GM19023 (cell line): ENCODE measurements around the gene BNIP5.
"Not testable (repeated sequence)": the region's sequence is repeated elsewhere in the genome, so short reads cannot be mapped to it uniquely, and the experiment has no call there.

Experiments used
- ATAC-seq: cut with Tn5 transposase; IDR thresholded peaks from one replicate; pipeline ENCODE4 v1.9.1; 2021; ENCODE audit warnings: mild to moderate bottlenecking, moderate library complexity; ENCODE audit not compliant: unreplicated experiment

Gene BNIP5

DNA sequence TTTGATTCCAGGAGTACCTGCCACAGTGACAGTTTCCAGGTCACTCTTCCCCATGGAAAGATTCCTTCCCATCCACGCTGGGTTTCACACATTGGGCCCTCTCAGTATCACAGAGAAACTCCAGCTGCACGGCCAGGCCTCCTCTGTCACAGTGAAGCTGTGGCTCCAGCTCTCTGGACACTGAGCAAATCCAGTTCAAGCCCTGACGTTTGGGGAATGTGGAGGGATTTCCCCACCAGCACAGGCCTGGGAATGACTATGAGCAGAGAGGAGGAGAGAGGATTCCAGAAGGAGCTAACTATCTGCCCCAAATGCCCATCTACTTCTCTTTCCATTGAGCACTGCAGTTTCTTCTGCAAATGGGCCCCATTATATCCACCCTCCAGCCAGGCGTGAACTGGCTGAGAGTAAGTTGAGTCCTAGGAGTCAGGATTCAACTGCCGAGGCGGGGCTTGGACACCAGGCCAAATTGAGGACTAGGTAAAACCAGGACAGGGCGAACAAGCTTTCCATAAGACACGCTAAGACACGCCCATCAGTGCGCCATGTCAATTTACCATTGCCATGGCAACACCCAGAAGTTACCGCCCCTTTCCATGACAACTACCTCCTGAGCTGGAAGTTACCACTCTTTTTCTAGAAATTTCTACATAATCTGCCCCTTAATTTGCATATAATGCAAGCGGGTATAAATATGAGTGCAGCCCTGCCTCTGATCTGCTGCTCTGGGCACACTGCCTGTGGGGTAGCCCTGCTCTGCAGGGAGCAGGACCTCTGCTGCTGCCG, 9.2 kb upstream of the BNIP5 start:
- no peak for ATAC-seq

DNA sequence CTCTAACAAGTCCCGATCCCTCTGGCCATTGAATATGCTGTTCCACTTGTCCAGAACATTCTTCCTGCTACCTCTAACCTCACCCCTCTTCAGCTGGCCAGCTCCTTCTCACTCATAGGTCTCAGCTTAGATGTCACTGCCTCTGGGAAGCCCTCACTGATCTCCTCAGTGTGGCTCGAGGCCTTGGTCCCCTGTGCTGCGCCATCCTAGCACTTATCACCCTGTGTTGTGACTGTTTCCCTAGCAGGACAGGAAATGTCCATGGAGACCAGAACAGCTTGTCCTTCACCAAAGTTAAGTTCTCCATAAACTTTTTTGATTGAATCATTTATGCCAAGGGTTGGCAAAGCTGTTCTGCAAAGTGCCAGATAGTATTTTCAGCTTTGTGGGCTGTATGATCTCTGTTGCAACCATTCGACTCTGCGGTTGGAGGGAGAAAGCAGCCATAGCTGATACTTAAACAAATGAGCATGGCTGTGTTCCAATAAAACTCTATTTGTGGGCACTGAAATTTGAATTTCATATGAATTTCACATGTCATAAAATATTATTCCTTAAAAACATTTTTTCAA, 6.5 kb upstream of the BNIP5 start:
- ATAC-seq, result no peak

DNA sequence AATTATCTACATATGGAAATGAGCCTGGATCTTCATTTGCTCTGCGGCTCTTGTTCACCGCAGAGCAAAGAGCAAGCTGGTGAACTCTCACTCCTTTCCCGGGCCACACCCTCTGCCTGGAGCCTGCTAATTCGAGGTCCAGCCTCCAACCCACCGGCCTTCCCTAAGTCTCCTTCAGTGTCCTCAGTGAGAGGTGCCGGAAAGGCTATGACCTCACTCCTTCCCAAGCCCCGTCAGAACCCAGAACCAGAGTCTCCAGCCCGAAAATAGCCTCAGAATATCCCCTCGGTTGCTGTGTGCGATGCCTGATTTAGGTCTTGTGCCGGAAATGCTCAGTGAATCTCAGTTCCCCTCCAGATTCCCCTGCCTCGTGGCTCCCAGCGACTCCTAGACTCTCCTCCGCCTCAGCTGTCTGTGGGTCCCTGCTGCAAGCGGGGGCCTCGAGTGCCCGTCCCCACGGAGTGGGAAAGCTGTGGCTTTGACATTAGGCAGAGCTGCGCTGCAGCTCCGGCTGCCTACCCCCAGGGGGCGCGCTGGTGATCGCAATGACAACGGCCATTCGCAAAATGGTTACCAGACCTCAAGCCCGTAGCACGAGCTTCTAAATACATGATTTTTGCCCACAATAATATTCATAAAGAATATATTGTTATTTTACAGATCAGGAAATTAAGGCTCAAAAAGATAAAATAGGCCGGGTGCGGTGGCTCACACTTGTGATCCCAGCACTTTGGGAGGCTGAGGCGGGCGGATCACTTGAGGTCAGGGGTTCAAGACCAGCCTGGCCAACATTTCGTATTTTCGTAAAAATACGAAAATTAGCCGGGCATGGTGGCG, 4.1 kb upstream of the BNIP5 start:
- no peak for ATAC-seq

DNA sequence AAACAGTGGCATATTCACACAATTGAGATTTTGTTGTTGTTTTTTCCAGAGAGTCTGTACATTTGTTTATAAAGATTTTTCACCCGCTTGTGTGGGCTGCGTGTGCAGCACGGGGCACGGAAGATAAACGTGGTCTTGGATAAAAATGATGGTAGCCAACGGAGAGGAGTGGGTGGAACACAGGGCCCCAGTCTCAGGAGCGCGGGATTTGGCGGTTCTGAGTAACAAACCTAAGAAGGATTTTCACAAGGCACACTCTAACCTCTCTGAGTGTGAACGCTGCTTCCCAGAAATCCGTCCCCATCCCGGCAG, 3.6 kb upstream of the BNIP5 start:
- no peak for ATAC-seq

DNA sequence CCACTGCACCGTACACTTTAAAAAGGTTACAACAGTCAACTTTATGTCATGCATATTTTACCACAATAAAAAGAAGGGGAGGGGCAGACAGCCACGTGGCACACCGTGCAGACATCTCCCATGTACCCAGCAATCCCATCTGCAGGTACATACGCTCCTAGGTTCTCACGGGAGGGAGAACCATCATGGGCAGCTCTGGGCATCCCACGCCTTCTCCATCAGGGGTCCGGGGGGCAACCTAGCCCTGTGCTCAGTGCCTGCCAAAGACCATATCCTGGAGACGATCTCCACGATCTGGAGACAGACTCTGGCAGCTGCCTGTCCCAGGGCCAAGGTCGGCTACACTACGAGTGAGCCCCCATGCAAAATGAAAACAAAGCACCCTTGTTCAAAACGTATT, 2.5 kb upstream of the BNIP5 start:
- no peak for ATAC-seq

DNA sequence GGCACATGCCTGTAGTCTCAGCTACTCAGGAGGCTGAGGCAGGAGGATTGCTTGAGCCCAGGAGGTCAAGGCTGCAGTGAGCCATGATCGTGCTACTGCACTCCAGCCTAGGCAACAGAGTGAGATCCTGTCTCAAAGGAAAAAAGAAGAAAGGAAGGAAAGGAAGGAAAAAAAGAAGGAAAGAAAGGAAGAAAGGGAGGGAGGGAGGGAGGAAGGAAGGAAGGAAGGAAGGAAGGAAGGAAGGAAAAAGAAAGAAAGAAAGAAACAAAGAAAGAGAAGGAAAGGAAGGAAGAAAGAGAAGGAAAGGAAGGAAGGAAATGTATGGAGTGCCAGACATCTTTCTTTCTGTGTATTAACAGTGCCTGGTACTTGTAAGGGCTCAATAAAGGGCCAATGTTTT, 1.5 kb upstream of the BNIP5 start:
- not testable (repeated sequence) for ATAC-seq

DNA sequence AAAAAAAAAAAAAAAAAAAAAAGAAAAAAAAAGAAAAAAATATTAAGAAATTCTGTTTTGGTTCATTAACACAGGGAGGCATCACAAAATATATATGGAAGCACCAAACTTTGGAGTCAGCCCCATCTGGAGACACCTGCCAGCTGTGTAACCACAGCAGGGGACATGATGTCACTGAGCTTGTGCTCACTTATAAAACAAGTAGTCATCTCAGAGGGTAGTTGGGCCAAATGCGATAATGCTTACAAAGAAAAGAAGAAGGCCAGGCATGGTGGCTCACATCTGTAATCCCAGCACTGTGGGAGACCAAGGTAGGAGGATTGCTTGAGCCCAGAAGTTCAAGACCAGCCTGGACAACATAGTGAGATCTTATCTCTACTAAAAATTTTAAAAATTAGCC, 1.1 kb upstream of the BNIP5 start:
- no peak for ATAC-seq

DNA sequence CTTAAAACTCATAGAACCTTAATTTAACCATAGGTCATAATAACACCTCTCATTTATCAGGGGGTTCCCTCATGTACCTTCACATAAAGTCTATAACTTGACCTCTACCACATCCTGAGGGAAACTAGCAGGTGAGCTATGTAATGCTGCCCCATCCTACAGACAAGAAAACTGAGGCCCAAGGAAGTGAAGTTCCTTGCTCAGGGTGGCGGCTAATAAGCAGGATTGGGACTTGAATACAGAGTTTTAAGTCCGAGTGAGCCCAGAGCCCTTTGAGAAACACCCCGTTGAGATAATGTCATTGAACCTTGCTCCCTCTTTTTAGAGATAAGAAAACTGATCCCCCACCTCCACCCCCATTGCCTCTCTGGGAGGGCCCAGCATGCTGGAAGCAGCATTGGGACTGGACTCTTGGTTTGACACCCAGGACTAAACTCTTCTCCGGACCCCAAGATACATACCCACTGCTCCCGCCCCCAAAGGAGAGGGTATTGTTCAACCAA, 429 bp downstream of the BNIP5 start:
- ATAC-seq, result no peak

DNA sequence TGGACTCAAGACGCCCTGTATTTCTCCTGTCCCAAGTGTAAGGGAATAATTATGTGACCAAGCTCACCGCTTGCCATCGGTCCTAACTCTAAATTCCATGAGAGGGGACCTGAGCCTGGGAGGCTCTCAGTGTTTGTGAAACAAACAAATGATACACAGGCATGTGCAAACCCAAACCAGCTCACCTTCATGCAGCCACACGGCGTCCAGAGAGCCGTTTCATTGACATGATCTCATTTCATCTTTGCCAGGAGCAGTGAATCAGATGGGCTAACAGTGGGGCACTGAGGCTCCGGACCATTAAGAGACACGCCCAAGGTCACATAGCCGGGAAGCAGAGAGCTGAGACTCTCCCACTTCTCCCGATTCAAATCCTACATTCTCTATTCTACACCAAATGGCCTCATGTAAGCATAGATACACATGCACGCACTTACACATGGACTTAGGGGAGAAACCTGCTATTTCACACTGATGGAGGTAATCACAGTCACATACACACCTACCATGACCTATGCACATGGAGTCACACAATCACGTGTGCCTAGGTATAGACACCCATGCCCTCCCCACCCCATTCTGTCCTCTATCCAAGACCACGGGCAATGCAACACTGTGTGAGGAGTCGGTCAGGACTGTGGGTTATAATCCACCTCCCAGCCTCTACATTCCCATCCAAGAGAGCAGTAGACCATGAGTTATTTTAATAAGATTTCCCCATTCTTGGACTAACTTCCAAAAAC, 1.1 kb downstream of the BNIP5 start:
- no peak for ATAC-seq

DNA sequence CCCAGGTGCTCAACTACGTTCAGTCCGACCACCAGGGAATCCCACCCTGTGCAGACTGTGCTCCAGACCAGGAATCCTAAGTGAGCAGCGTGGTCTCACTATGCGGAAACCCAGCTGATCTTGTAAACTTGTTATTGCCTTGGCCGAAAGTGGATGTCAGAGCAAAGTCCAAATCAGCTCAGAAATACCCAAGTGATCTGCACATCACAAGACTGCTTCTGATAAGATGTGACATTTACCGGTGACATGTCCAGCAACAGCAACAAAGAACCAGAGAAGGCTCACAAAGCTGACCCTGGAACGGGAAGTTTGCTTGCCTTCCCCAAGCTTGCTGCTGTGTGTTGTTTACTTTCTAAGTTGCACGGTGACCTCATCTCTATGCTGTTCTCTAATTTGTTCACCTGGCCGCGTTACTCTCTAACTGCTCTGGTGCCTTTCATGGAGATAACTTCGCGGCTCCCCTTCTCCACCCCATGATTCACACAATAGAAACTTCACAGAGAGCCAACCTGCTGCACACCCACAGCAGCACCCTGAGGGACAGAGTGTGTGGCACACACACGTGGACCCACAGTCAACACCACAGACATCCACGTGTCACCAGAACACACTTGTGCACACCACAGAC, 1.7 kb downstream of the BNIP5 start:
- no peak for ATAC-seq

DNA sequence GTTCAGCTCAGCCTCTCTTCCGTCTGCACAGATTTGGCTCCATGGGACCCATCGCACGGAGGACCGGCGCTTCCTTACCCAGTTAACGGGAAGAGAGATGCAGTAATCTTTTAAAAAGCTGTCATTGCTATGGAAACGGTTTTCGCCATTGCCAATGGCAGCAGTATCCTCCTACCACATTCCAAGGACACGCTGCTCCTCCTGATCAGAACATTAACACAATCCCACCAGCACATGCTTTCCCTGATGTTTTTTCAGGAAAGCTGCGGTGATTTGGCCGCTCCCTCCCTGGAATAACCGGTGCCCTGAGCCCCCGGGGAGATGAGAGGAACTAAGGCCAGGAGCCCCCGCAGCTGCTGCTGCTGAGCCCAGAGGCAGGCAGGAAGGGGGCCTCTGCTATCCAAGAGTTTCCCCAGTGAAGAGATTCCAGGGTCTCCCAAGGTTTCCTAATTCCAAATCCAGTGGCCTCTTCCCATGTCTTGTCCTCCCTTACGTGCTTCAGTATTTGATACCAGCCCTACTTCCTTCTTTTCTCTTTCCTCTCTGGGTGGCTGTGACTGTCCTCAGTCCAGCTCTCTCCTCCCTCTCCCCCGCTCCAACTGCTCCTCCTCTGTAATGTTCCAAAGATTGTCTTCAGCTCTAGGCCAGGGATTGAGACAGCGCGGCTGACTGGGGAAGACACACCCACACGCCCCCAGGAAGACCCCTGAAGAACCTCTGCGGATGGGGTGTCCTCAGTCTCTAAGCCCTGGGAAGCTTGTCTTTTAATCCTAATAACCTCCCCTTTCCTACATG, 2.6 kb downstream of the BNIP5 start:
- no peak for ATAC-seq

DNA sequence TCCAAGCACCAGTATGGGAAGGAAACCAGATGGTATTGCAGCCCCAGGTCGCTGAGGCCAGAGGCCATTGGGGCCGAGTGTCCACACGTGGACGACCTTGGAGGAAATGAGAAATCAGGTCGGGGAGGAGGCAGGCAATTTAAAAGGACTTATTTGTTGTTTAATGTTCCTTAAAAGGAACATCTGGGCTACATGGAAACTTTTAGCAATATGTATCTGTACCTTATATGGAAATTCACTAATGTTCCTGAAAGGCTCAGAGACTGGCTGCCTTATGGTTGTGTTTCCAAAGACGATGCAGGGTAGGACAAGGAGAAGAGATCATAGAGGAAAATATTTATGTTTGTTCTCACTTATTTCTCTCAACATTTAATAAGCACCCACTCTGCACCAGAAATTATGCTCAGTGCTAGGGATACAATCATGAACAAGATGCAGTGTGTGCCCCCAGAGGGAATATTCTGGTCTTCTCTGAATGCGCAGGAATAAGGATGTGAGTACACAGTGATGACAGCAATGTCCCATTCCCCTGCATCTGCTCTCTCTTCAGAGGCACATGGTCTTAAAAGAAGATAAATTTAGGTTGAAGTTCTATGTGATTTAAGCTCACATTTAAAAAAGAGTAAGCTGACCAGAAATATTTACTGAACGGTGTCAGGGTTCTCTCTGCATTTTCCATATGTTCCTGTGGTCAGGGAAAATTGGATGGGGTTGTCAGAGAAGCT, 3.4 kb downstream of the BNIP5 start:
- no peak for ATAC-seq

DNA sequence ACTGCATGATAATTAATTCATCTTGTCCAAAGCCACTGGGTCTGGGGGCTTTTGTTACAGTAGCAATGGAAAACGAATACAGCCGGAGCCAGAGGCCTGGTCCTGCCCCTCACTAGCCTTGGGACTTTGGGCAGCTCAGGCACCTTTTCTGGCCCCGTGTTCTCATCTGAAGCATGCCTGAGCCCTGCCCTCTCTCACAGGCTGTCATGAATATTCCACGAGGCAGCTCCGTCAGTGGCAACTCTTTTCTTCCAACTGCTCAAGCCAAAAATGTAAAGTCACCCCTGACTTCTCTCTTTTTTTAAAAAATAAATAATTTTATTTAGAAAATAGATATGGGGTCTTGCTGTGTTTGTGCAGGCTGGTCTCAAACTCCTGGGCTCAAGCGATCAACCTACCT, 5.3 kb downstream of the BNIP5 start:
- ATAC-seq, result no peak

DNA sequence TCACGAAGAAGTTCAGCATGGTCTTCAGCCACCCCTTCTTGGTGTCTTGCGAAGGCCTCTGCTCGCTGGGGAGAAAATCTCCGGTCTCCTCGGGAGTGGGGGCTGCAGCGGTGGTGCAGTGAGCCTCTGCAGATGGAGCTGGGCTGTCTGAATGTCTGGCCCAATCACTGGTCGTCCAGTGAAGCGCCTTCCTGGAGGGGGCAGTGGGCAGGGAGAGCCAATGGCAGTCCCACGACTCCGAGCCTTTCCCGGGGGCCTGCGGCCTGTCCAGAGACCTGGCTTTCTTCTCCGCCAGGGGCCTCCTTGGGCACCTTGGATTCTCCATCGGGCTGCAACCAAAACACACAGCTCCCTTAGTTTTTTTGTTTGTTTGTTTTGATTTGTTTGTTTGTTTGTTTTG, 6.3 kb downstream of the BNIP5 start:
- no peak for ATAC-seq

DNA sequence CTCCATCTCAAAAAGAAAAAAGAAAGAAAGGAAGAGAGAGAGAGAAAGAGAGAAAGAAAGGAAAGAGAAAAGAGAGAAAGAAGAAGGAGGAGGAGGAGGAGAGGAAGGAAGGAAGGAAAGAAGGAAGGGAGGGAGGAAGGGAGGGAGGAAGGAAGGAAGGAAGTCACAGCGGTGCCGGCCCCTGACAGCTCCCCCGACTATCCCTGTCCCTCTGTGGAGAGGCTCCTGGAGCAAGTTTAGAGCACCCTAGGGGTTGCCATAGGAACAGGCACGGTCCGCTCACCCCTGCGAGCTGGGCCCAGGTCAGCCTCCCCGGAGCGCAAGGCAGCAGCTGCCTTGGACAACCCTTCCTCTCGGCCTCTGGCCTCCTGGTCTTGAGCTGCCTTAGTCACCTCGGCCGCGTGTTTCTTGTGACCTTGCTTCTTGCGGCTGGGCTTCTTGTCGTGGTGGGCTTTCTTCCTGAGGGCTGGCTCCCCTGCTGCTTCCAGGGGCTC, 6.8 kb downstream of the BNIP5 start:
- no peak for ATAC-seq

DNA sequence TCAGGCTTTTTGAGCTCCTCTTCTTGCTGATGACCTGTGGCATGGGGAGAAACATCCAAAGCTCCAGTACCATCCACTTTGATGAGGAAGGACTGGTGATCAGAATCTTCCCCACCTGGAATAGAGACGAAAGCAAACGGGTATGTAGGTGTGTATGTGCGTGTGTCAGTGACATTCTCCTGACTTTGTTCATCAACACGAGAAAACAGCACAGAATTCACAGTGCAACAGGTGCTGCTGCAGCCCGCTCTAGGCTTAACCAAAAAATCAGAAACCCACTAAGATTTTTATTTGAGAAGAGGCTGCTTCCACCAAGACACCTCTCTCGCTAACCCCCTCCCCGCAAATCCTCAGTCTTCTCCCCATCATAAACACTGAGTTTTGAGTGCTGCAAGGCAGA, 8.1 kb downstream of the BNIP5 start:
- no peak for ATAC-seq

DNA sequence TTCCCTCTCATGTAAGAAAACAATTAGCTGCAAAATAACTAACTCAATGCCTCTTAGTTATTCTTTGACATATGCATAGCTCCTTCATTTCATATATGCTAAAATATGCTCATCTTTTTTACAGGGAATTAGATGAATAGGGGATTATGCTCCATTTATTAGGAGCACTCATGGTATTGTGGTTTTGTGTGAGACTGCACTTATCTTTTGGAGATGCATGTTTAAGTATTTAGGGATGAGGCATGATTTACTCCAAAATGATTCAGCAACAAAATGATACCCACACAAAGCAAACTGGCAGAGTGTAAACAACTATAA, 8.8 kb downstream of the BNIP5 start:
- ATAC-seq, result no peak

DNA sequence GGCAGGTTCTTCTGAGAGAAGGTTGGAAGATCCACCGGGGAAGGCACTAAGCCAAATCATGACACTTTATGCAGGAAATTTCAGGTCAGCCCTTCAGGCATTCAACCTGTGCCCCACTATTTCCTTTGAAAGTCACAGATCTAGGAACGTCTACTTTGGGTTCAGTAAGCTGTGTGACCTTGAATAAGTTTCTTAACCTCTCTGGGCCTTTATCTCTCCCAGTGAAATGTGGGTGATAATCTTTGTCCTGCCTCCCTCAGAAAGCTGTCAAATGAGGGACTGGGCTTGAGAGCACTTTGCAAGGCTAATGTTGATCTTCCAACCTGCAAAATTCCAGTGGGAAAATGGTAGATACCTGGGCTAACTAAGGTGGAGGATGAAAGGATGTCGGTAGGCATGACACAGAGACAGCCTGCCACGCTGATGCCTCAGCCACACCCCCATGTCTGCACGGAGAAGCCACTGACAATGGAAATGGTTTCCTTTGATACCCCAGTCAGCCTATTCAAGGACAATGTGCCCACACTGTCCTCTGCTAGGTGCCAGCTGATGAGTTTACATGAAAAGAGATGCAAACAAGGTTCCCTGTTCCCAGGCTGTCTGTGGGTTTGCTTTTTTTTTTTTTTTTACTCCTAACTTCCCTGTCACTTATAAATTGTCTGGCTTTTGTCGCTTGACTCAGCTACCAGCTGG, 9.3 kb downstream of the BNIP5 start:
- ATAC-seq, result no peak
